ENCODE results near the gene PML.

PML gene

GRCh38 chr15:73986776-73987056 lies 7.8 kb upstream of the PML start:
- no peak for DNase-seq

- no peak for DNase-seq
These were observed 7.3 kb upstream of the PML start for GRCh38 chr15:73987250-73987649.

GRCh38 chr15:73987681-73988444 lies 6.7 kb upstream of the PML start:
- DNase-seq: no peak

- DNase-seq: no peak
These were observed 6.0 kb upstream of the PML start for GRCh38 chr15:73988445-73988969.

GRCh38 chr15:73989001-73989798 lies 5.3 kb upstream of the PML start:
- no peak for DNase-seq

- DNase-seq: no peak
These were observed 4.1 kb upstream of the PML start for GRCh38 chr15:73990250-73991005.

GRCh38 chr15:73991260-73991659 lies 3.3 kb upstream of the PML start:
- no peak for DNase-seq

- peak; percentile 96 for DNase-seq
These were observed 2.6 kb upstream of the PML start, which contains the start of gene STOML1 for GRCh38 chr15:73991726-73992593. STOML1 (minus strand) TSS chr15:73992295; CDS start chr15:73992223, 72 bp downstream.

GRCh38 chr15:73992594-73992898 lies 2.0 kb upstream of the PML start:
- DNase-seq: no peak

GRCh38 chr15:73993211-73993994 lies 1.1 kb upstream of the PML start:
- DNase-seq: no peak

- peak; percentile 35 for DNase-seq
These were observed 551 bp downstream of the PML start for GRCh38 chr15:73994912-73995622.

GRCh38 chr15:73996267-73996666 lies 1.8 kb downstream of the PML start:
- DNase-seq: no peak

- peak; percentile 77 for DNase-seq
These were observed 2.4 kb downstream of the PML start for GRCh38 chr15:73996939-73997338.

- no peak for DNase-seq
These were observed 3.5 kb downstream of the PML start for GRCh38 chr15:73997986-73998385.

GRCh38 chr15:74006774-74007639 lies 12.5 kb downstream of the PML start:
- DNase-seq: peak; percentile 63

GRCh38 chr15:74007820-74008371 lies 13.4 kb downstream of the PML start:
- peak; percentile 79 for DNase-seq

- no peak for DNase-seq
These were observed 14.4 kb downstream of the PML start for GRCh38 chr15:74008901-74009300.

- DNase-seq: no peak
These were observed 16.5 kb downstream of the PML start for GRCh38 chr15:74010929-74011540.

- no peak for DNase-seq
These were observed 17.1 kb downstream of the PML start for GRCh38 chr15:74011610-74012009.
